H1 (cell line): ENCODE results near the gene HNRNPDL. TPM values are rescaled to one million over a fixed set of nuclear protein-coding genes. Genes with fewer than 3 reads are reported as not detected.

Experiments
- CTCF ChIA-PET: fragments of 300-600 bp; sonication (Branson Sonifier 250); formaldehyde crosslinking; loops from one replicate; lab custom pipeline; 2021; ENCODE audit not compliant: partially characterized antibody; lab: Charles Lee
- POLR2A ChIA-PET: fragments of 300-600 bp; sonication (Branson Sonifier 250); formaldehyde crosslinking; loops from one replicate; lab custom pipeline; 2021; ENCODE audit warnings: inconsistent platforms; ENCODE audit not compliant: partially characterized antibody; lab: Charles Lee
- DNase-seq, 2 experiments: peaks; one replicate each; pipeline versions ENCODE4 v3.0.0 to v3.0.0-alpha.2; 2010 to 2022; ENCODE audit warnings: low spot score in 2 of 2, low read depth in 1 of 2, mixed read lengths in 1 of 2
- FAIRE-seq: peaks from 2 replicates; lab custom pipeline; 2011; peaks lifted over from hg19 to GRCh38; lab: Jason Lieb, UNC
- H2AFZ ChIP-seq: 2 replicates; pipeline ENCODE4 v1.8.1; 2012; ENCODE audit warnings: low read length, inconsistent platforms
- H2AK5ac ChIP-seq: 2 replicates; pipeline ENCODE4 v1.6.1; 2013; ENCODE audit warnings: low read depth, low read length
- H2BK120ac ChIP-seq: replicated peaks from 2 replicates; pipeline ENCODE3; 2013; ENCODE audit warnings: low read depth, low read length, inconsistent platforms
- H2BK12ac ChIP-seq: 2 replicates; pipeline ENCODE4 v1.6.1; 2013; ENCODE audit warnings: low read depth, low read length
- H2BK15ac ChIP-seq: 2 replicates; pipeline ENCODE4 v1.6.1; 2013; ENCODE audit warnings: low read length
- H2BK20ac ChIP-seq: 2 replicates; pipeline ENCODE4 v1.6.1; 2013; ENCODE audit warnings: low read length
- H2BK5ac ChIP-seq: 2 replicates; pipeline ENCODE4 v1.6.1; 2013; ENCODE audit warnings: low read depth, low read length
- H3K14ac ChIP-seq: 2 replicates; pipeline ENCODE4 v1.6.1; 2013; ENCODE audit warnings: inconsistent platforms; ENCODE audit not compliant: insufficient read length
- H3K18ac ChIP-seq: 2 replicates; pipeline ENCODE4 v1.6.1; 2013; ENCODE audit warnings: low read length; ENCODE audit errors: extremely low read depth
- H3K23ac ChIP-seq: 2 replicates; pipeline ENCODE4 v1.6.1; 2013; ENCODE audit warnings: inconsistent platforms; ENCODE audit not compliant: insufficient read length
- H3K23me2 ChIP-seq: 2 replicates; pipeline ENCODE4 v1.6.1; 2013; ENCODE audit warnings: low read depth, low read length
- H3K27ac ChIP-seq: 2 replicates; pipeline ENCODE4 v1.6.1; 2011; ENCODE audit warnings: low read depth, low read length, inconsistent platforms
- H3K27me3 ChIP-seq, 4 experiments: replicated peaks in 1 of 4; 1 replicate in 1 of 4; 2 replicates in 3 of 4; pipeline versions ENCODE4 v1.6.1 to v1.8.1; 2011 to 2013; ENCODE audit warnings: low read length in 3 of 4, mild to moderate bottlenecking in 3 of 4, inconsistent platforms in 2 of 4, mixed read lengths in 2 of 4, moderate library complexity in 1 of 4; ENCODE audit not compliant: control insufficient read depth in 3 of 4, insufficient read depth in 3 of 4; ENCODE audit errors: extremely low read depth in 1 of 4
- H3K36me3 ChIP-seq, 4 experiments: 2 replicates each; pipeline versions ENCODE4 v1.6.1 to v1.8.1; 2011 to 2013; ENCODE audit warnings: mild to moderate bottlenecking in 4 of 4, low read length in 3 of 4, moderate library complexity in 2 of 4, control low read depth in 1 of 4, inconsistent platforms in 1 of 4; ENCODE audit not compliant: insufficient read depth in 4 of 4, control insufficient read depth in 2 of 4
- H3K4ac ChIP-seq: replicated peaks from 2 replicates; pipeline ENCODE3; 2013; ENCODE audit warnings: low read length, low read depth, mixed read lengths, inconsistent platforms; ENCODE audit not compliant: insufficient read length
- H3K4me1 ChIP-seq, 4 experiments: replicated peaks in 1 of 4; 1 replicate in 1 of 4; 2 replicates in 3 of 4; pipeline versions ENCODE4 v1.6.1 to v1.8.1; 2011 to 2013; ENCODE audit warnings: low read length in 3 of 4, inconsistent platforms in 2 of 4, mixed read lengths in 1 of 4; ENCODE audit not compliant: insufficient read depth in 4 of 4, control insufficient read depth in 3 of 4
- H3K4me2 ChIP-seq, 2 experiments: 2 replicates each; pipeline versions ENCODE4 v1.6.1 to v1.8.1; 2011 to 2013; ENCODE audit warnings: low read depth in 2 of 2, low read length in 2 of 2, control low read depth in 1 of 2, inconsistent platforms in 1 of 2, mild to moderate bottlenecking in 1 of 2; ENCODE audit not compliant: insufficient read depth in 1 of 2
- H3K4me3 ChIP-seq, 4 experiments: fragments of 200-600, 300-600 bp in 1 of 4; sonication (generic), shearing (Covaris generic), sonication (Bioruptor Twin) in 1 of 4; 2 replicates each; pipeline versions ENCODE4 v1.5.1 to v1.8.1; 2011 to 2016; ENCODE audit warnings: low read length in 4 of 4, low read depth in 3 of 4, control low read depth in 2 of 4, inconsistent platforms in 2 of 4, mild to moderate bottlenecking in 2 of 4, mixed read lengths in 1 of 4, moderate library complexity in 1 of 4; ENCODE audit not compliant: insufficient read depth in 2 of 4; ENCODE audit errors: extremely low read depth in 1 of 4
- H3K56ac ChIP-seq: replicated peaks from 2 replicates; pipeline ENCODE3; 2013; ENCODE audit warnings: low read depth, mild to moderate bottlenecking, mixed read lengths, low read length, inconsistent platforms; ENCODE audit not compliant: insufficient read length
- H3K79me1 ChIP-seq: 2 replicates; pipeline ENCODE4 v1.6.1; 2013; ENCODE audit warnings: low read depth, low read length, control low read depth
- H3K79me2 ChIP-seq, 2 experiments: 2 replicates each; pipeline versions ENCODE4 v1.6.1 to v1.8.1; 2012 to 2013; ENCODE audit warnings: low read length in 2 of 2, mild to moderate bottlenecking in 2 of 2, inconsistent platforms in 1 of 2; ENCODE audit not compliant: insufficient read depth in 2 of 2, control insufficient read depth in 1 of 2
- H3K9ac ChIP-seq, 4 experiments: replicated peaks in 1 of 4; 1 replicate in 1 of 4; 2 replicates in 3 of 4; pipeline versions ENCODE4 v1.6.1 to v1.8.1; 2011 to 2013; ENCODE audit warnings: low read depth in 3 of 4, low read length in 3 of 4, control low read depth in 2 of 4, mild to moderate bottlenecking in 2 of 4, moderate library complexity in 2 of 4, inconsistent platforms in 1 of 4; ENCODE audit errors: extremely low read depth in 1 of 4
- H3K9me3 ChIP-seq, 2 experiments: 2 replicates each; pipeline versions ENCODE4 v1.6.1 to v1.8.1; 2012 to 2013; ENCODE audit warnings: mild to moderate bottlenecking in 2 of 2, moderate library complexity in 2 of 2, control low read depth in 1 of 2, inconsistent platforms in 1 of 2, low read depth in 1 of 2, low read length in 1 of 2, mixed read lengths in 1 of 2; ENCODE audit not compliant: insufficient read depth in 2 of 2
- H4K20me1 ChIP-seq, 2 experiments: replicated peaks in 1 of 2; 2 replicates each; pipeline versions ENCODE3 to v1.8.1; 2011 to 2013; ENCODE audit warnings: inconsistent platforms in 2 of 2, low read length in 2 of 2, mild to moderate bottlenecking in 1 of 2; ENCODE audit not compliant: insufficient read depth in 2 of 2, control insufficient read depth in 1 of 2
- H4K5ac ChIP-seq: 2 replicates; pipeline ENCODE4 v1.6.1; 2013; ENCODE audit warnings: low read length, low read depth, mixed read lengths, inconsistent platforms; ENCODE audit not compliant: insufficient read length
- H4K8ac ChIP-seq: 2 replicates; pipeline ENCODE4 v1.8.0; 2013; ENCODE audit warnings: mild to moderate bottlenecking, moderate library complexity, low read length, inconsistent platforms; ENCODE audit not compliant: insufficient read depth; ENCODE audit errors: extremely low read depth
- H4K91ac ChIP-seq: replicated peaks from 2 replicates; pipeline ENCODE3; 2013; ENCODE audit warnings: low read length, mixed read lengths, inconsistent platforms; ENCODE audit not compliant: insufficient read length
- RAD21 ChIP-seq, 2 experiments: IDR thresholded peaks in 1 of 2; conservative IDR thresholded peaks in 1 of 2; 2 replicates each; pipeline ENCODE4 v1.6.1; 2011; ENCODE audit warnings: low read depth in 2 of 2, low read length in 2 of 2, improper control_type of control experiment in 1 of 2, inconsistent platforms in 1 of 2, mild to moderate bottlenecking in 1 of 2, moderate library complexity in 1 of 2
- WGBS, 2 experiments: shearing (Covaris generic) in 1 of 2; methylation state at CpG; one replicate each; pipeline versions ENCODE4 v1.1.6 to v1.1.7; 2013 to 2015; ENCODE audit warnings: low lambda C conversion rate in 2 of 2, mixed read lengths in 2 of 2, inconsistent platforms in 1 of 2, low coverage in 1 of 2, missing lambda C conversion rate in 1 of 2; ENCODE audit not compliant: insufficient replicate concordance in 2 of 2, insufficient coverage in 1 of 2, insufficient read length in 1 of 2; ENCODE audit errors: extremely low coverage in 1 of 2, missing lambda C conversion rate in 1 of 2; 5-methylcytosine and 5-hydroxymethylcytosine counted together
- polyA plus RNA-seq, 7 experiments: library from polyadenylated mRNA; depleted of rRNA in 3 of 7; stranded (reverse) in 5 of 7; unstranded in 2 of 7; fragments of >200 nt in 5 of 7; fragments of 200-250 nt in 2 of 7; gene quantifications; 1 replicate in 5 of 7; 2 replicates in 1 of 7; 4 replicates in 1 of 7; pipeline versions ENCODE4 v1.2.1 to v1.2.3, GENCODE V29; 2011 to 2013; ENCODE audit warnings: missing spikeins in 2 of 7, mixed read lengths in 2 of 7
- total RNA-seq: library from RNA; stranded (reverse); fragmentation: NEBNext Ultra II Directional; extraction: Animal tissue kit (Norgen Biotek cat#: 25700); gene quantifications from 2 replicates; pipeline ENCODE4 v1.2.1, GENCODE V29; 2021
- TF ChIP-seq, protein P1 (sequence below): IDR thresholded peaks from 2 replicates; pipeline ENCODE4 v1.6.1; 2011; ENCODE audit warnings: low read depth, mild to moderate bottlenecking, low read length; ENCODE audit not compliant: insufficient read depth

HNRNPDL gene
- total and polyA plus RNA-seq, 2 of the 8 experiments (the other 6 are each of a cell fraction or from before 2014, with no cell fraction given) = 197 to 411 TPM

DNA sequence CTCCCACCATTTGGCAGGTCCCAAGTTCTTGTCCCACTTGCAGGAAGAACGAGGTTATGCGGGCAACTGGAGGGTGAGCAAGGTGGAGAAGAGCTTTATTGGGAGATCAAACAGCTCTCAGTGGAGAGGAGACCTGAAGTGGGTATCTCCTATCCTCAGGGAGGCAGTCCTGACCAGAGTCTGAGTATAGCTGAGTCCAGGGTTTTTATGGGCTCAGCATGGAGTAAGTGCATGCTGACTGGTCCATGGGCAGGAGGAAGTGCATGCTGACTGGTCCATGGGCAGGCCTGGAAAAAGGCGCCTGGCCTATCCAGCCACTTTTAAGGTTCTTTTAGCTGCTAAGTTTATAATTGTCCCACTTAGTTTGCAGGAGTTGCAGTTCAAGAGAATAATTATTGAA is 49.0 kb downstream of the HNRNPDL start:
- H3K79me1 ChIP-seq = peaks cover 4% of the 10 kb centered on the region
- H2BK15ac ChIP-seq = no peak overlapping the region
- H4K5ac ChIP-seq = no peak overlapping the region
- peaks cover 0 to 3% of the 10 kb centered on the region in 2 experiments for H4K20me1 ChIP-seq
- no peaks in the 10 kb centered on the region; a peak in 2 of 8 replicates for H3K36me3 ChIP-seq
- no peak overlapping the region for H3K56ac ChIP-seq
- H3K27ac ChIP-seq = no peak overlapping the region
- no peak overlapping the region for H2BK120ac ChIP-seq
- no peak overlapping the region for H4K91ac ChIP-seq
- TF ChIP-seq, protein P1, sequence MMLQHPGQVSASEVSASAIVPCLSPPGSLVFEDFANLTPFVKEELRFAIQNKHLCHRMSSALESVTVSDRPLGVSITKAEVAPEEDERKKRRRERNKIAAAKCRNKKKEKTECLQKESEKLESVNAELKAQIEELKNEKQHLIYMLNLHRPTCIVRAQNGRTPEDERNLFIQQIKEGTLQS = no peak
- TF ChIP-seq RAD21 (IDR thresholded peaks at IDR 0.05 in 1 of 2, conservative IDR thresholded peaks at IDR 0.05 in 1 of 2; ENCODE audit: low read depth in 2 of 2, low read length in 2 of 2) = peak in 1 of 2 experiments; percentile 8; a peak in 1 of 4 replicates
- no peak overlapping the region for H3K23ac ChIP-seq
- no peak overlapping the region for H2AFZ ChIP-seq
- no peak overlapping the region for H3K9ac ChIP-seq
- no peak overlapping the region for H2BK20ac ChIP-seq
- H3K4ac ChIP-seq = no peak overlapping the region
- no peaks in the 10 kb centered on the region for H3K27me3 ChIP-seq
- WGBS, 2 experiments = 94% methylated on average over 3 of the region's 3 CpGs; no CpG with 5 or more reads in 1 of the 2 experiments
- no peak for DNase-seq
- H3K23me2 ChIP-seq = no peaks in the 10 kb centered on the region
- H4K8ac ChIP-seq = no peak overlapping the region
- no peak overlapping the region for H3K4me2 ChIP-seq
- no peak for FAIRE-seq
- H3K14ac ChIP-seq = no peak overlapping the region
- H3K4me3 ChIP-seq = no peak overlapping the region
- CTCF ChIA-PET = interaction anchor here (0.7 to 3.1 kb wide), 7 partner anchors 8 to 362 kb away, joined by 3 to 14 read pairs (median 4); partner anchors contain the start of gene HNRNPDL
- H3K4me1 ChIP-seq = peaks cover 0 to 3% (median 0%) of the 10 kb centered on the region in 4 experiments; a peak in 4 of 7 replicates
- H2BK12ac ChIP-seq = no peak overlapping the region
- peaks cover 4 to 20% of the 10 kb centered on the region in 2 experiments; a peak in 3 of 4 replicates for H3K79me2 ChIP-seq
- H2BK5ac ChIP-seq = no peak overlapping the region
- H3K18ac ChIP-seq = no peak overlapping the region
- no peak overlapping the region for H2AK5ac ChIP-seq
- peaks cover 0 to 12% of the 10 kb centered on the region in 2 experiments; a peak in 1 of 4 replicates for H3K9me3 ChIP-seq
- POLR2A ChIA-PET = interaction anchor here (0.7 to 13.8 kb wide), 15 partner anchors 7 to 50 kb away, joined by 3 to 152 read pairs (median 3); partner anchors contain the start of gene HNRNPDL
